PC-9 (cell line): ENCODE results near the gene TMEM200B.

Experiments
- EZH2 ChIP-seq: fragments of 200-600 bp; sonication (generic); IDR thresholded peaks from 2 replicates; pipeline ENCODE4 v1.8.0; 2017; ENCODE audit warnings: antibody characterized with exemption, low read depth
- TF ChIP-seq, protein P1 (sequence below): fragments of 200-600 bp; sonication (generic); conservative IDR thresholded peaks from 2 replicates; pipeline ENCODE4 v1.6.1; 2017; ENCODE audit warnings: mixed run types, antibody characterized with exemption, mild to moderate bottlenecking, moderate library complexity

DNA sequence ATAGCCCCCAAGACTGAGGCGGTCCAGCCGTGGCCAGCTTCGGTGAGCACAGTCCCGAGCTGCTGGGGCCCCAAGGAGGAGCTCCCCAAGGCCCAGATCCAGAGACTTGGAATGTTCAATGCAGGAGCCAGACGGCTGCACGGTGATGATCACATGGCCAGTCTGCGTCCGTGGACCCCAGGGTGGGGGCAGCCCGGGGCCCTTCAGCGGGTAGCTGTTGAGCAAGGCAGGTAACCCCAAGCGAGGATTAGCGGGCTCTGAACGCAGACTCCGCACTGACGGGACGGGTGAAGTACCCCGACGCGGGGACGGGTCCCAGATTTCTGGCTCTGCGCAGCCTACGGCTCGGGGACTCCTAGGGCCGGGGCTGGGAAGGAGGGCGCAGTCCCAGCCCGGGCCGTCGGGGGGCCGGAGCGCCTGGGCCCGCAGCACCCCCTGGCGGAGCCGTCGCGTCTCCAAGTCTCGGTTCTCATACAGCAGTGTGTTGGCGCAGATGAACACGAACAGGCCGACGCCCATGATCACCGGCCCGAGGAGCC, 2.7 kb downstream of the TMEM200B start:
- TF ChIP-seq, protein P1, sequence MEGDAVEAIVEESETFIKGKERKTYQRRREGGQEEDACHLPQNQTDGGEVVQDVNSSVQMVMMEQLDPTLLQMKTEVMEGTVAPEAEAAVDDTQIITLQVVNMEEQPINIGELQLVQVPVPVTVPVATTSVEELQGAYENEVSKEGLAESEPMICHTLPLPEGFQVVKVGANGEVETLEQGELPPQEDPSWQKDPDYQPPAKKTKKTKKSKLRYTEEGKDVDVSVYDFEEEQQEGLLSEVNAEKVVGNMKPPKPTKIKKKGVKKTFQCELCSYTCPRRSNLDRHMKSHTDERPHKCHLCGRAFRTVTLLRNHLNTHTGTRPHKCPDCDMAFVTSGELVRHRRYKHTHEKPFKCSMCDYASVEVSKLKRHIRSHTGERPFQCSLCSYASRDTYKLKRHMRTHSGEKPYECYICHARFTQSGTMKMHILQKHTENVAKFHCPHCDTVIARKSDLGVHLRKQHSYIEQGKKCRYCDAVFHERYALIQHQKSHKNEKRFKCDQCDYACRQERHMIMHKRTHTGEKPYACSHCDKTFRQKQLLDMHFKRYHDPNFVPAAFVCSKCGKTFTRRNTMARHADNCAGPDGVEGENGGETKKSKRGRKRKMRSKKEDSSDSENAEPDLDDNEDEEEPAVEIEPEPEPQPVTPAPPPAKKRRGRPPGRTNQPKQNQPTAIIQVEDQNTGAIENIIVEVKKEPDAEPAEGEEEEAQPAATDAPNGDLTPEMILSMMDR, result no peak
- no peak for TF ChIP-seq EZH2
